Prostate gland (tissue), 2 donors: ENCODE measurements around the gene SBK2. TPM values are rescaled to one million over a fixed set of nuclear protein-coding genes. Genes with fewer than 3 reads are reported as not detected.
"Not testable (repeated sequence)": the region's sequence is repeated elsewhere in the genome, so short reads cannot be mapped to it uniquely, and the experiment has no call there.

Source experiments
- DNase-seq: peaks from one replicate; pipeline ENCODE4 v3.0.0-alpha.2; 2019; ENCODE audit warnings: low spot score
- H3K27ac ChIP-seq, 2 donors: fragments of 200-600 bp; sonication (generic); 2 replicates each; pipeline ENCODE4 v1.5.1; 2017 to 2019
- H3K27me3 ChIP-seq: fragments of 200-600 bp; sonication (generic); replicated peaks from 2 replicates; pipeline ENCODE4 v1.5.1; 2019; ENCODE audit not compliant: insufficient read depth
- H3K36me3 ChIP-seq, 2 donors: fragments of 200-600 bp; sonication (generic); 1 replicate in 1 of 2; 2 replicates in 1 of 2; pipeline versions ENCODE4 v1.5.1 to v1.8.1; 2017 to 2019
- H3K4me1 ChIP-seq: fragments of 200-600 bp; sonication (generic); replicated peaks from 2 replicates; pipeline ENCODE4 v1.5.1; 2019
- H3K4me3 ChIP-seq, 2 donors: fragments of 200-600 bp; sonication (generic); 2 replicates each; pipeline ENCODE4 v1.5.1; 2017 to 2019
- H3K9me3 ChIP-seq: fragments of 200-600 bp; sonication (generic); 2 replicates; pipeline ENCODE4 v1.5.1; 2017
- CTCF ChIP-seq, 4 experiments: fragments of 200-600 bp in 2 of 4; fragments of 450-650 bp in 2 of 4; sonication (generic) in 2 of 4; IDR thresholded peaks; 1 replicate in 3 of 4; 2 replicates in 1 of 4; pipeline ENCODE4 v1.5.1; 2016 to 2019; ENCODE audit warnings: antibody characterized with exemption in 4 of 4, mild to moderate bottlenecking in 2 of 4, moderate library complexity in 2 of 4
- POLR2A ChIP-seq: fragments of 450-650 bp; IDR thresholded peaks from one replicate; pipeline ENCODE4 v1.6.1; 2016; ENCODE audit warnings: antibody characterized with exemption, mild to moderate bottlenecking
- POLR2AphosphoS5 ChIP-seq: sonication (generic); formaldehyde crosslinking; IDR thresholded peaks from one replicate; pipeline ENCODE4 v1.6.1; 2017; ENCODE audit warnings: antibody characterized with exemption
- WGBS: methylation state at CpG from one replicate; pipeline ENCODE4 v1.1.5; 2018; 5-methylcytosine and 5-hydroxymethylcytosine counted together
- intact Hi-C: fragments of 100-400 bp; cut with DNase I; formaldehyde crosslinking; loops from one replicate; pipeline ENCODE4 v1.14.2; 2022
- total RNA-seq, 2 donors: library from RNA; depleted of rRNA; stranded (reverse); fragments of >200 nt; gene quantifications; one replicate each; pipeline ENCODE4 v1.1.0, GENCODE V29; 2016

The SBK2 gene
- total RNA-seq, 2 donors from 2014 or later = not detected

DNA sequence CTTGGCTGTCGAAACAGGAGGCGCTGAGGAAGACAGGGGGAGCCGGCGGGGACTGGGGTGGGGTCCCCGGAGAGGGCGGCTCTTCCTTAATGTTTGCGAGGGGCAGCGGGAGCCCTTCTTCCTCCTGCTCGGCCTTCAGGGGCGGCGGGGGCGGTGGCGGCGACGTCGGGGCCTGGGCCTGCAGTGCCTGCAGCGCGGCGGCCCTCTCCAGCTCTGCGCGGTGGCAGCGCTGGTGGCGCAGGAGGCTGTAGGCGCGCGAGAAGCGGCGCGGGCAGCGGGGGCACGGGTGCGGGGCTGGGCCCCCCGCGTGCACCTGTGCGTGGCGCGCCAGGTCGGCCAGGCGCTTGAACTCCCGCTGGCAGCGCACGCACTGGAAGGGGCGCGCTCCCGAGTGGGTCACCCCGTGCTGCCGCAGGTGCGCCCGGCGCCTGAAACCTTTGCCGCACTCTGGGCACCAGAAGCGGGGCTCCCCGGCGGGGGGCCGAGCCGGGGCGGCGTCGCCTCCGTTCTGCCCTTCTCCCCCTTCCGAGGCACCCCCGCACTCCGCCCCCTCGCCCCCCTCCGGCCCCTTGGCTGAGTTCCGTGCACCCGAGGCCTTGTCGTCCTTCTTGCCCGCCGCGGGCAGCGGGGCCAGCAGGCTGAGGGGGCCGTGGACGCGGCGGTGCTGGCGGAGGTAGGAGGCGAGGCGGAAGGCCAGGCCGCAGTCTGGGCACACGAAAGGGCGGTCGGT lies 41.3 kb upstream of the SBK2 start:
- Histone ChIP-seq H3K27ac (no peak overlapping the region), H3K4me3 (no peak overlapping the region), H3K36me3 (peaks cover 0 to 7% of the 10 kb centered on the region in 2 donors), H3K9me3 (no peaks in the 10 kb centered on the region), H3K27me3 (no peaks in the 10 kb centered on the region), H3K4me1 (peaks cover 14% of the 10 kb centered on the region)
- intact Hi-C loops = no loop called here
- no peak for TF ChIP-seq CTCF (IDR thresholded peaks at IDR 0.05)
- TF ChIP-seq POLR2A = no peak
- TF ChIP-seq POLR2AphosphoS5 = no peak
- WGBS = 93% methylated on average over 83 of the region's 83 CpGs
- no peak for DNase-seq

DNA sequence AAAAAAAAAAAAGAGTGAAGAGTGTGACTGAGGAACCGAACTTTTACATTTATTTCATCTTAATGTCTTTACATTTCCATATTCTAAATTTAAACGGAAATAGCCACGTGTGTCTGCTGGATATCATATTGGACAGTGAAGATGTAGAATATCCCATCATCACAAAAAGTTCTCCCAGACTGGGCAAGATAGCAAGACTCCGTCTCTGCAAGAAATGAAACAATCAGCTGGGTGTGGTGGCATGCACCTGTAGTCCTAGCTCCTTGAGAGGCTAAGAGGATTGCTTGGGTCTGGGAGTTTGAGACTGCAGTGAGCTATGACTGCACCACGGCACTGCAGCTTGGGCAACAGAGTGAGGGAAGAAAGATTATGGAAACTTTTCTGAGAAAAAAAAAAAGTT lies 39.8 kb upstream of the SBK2 start:
- no peak for TF ChIP-seq CTCF (IDR thresholded peaks at IDR 0.05)
- TF ChIP-seq POLR2A = no peak
- TF ChIP-seq POLR2AphosphoS5 = no peak
- Histone ChIP-seq H3K27ac (no peak overlapping the region), H3K9me3 (no peaks in the 10 kb centered on the region), H3K4me3 (no peak overlapping the region), H3K27me3 (no peaks in the 10 kb centered on the region), H3K36me3 (peaks cover 0 to 7% of the 10 kb centered on the region in 2 donors), H3K4me1 (peaks cover 13% of the 10 kb centered on the region)
- WGBS = 94% methylated on average over 5 of the region's 5 CpGs
- DNase-seq = no peak
- intact Hi-C loops = no loop called here

- H3K9me3 ChIP-seq, H3K4me1 ChIP-seq, H3K27me3 ChIP-seq, H3K36me3 ChIP-seq, intact Hi-C loops, DNase-seq, H3K4me3 ChIP-seq, H3K27ac ChIP-seq: not testable (repeated sequence)
- 93% methylated on average over 6 of the region's 6 CpGs for WGBS
Observed at GRCh38 chr19:55573929-55574328, 37.0 kb upstream of the SBK2 start.

- 82% methylated on average over 5 of the region's 5 CpGs for WGBS
Observed at GRCh38 chr19:55569477-55569876, 32.5 kb upstream of the SBK2 start.

DNA sequence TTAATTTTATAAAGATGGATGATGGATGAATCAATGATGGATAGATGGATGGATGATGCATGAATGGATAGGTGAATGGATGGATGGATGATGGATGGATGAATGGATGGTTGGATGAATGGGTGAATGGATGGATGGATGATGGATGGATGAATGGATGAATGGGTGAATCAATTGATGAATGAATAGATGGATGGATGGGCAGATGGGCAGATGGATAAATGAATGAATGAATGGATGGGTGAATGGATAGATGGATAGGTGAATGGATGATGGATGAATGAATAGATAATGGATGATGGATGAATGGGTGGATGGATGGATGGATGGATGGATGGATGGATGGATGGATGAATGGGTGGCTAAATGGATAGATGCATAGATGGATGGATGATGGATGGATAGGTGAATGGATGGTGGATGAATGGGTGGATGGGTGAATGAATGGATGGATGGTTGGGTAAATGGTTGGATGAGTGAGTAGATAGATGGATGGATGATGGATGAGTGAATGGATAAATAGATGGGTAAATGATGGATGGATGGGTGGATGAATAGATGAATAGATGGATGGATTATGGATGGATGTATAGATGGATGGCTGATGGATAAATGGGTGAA lies 30.9 kb upstream of the SBK2 start:
- H3K36me3 ChIP-seq = no peaks in the 10 kb centered on the region
- H3K4me3 ChIP-seq = no peak overlapping the region
- DNase-seq = no peak
- no peak overlapping the region for H3K27ac ChIP-seq
- H3K9me3 ChIP-seq = no peaks in the 10 kb centered on the region
- H3K27me3 ChIP-seq = no peaks in the 10 kb centered on the region
- TF ChIP-seq POLR2AphosphoS5 = no peak
- no peaks in the 10 kb centered on the region for H3K4me1 ChIP-seq
- intact Hi-C loops = no loop called here

More at GRCh38 chr19:55569477-55569876, 32.5 kb upstream of the SBK2 start:
- intact Hi-C loops, H3K27me3 ChIP-seq, H3K36me3 ChIP-seq, H3K9me3 ChIP-seq, DNase-seq, H3K4me3 ChIP-seq, H3K27ac ChIP-seq, H3K4me1 ChIP-seq: not testable (repeated sequence)

- no peak for DNase-seq
- Histone ChIP-seq H3K4me1 (no peaks in the 10 kb centered on the region), H3K27ac (no peak overlapping the region), H3K27me3 (no peaks in the 10 kb centered on the region), H3K36me3 (no peaks in the 10 kb centered on the region), H3K9me3 (no peaks in the 10 kb centered on the region), H3K4me3 (no peak overlapping the region)
- WGBS = 34% methylated on average over 9 of the region's 9 CpGs
- intact Hi-C loops = no loop called here
- TF ChIP-seq CTCF (IDR thresholded peaks at IDR 0.05) (no peak), POLR2AphosphoS5 (no peak), POLR2A (no peak)
Observed at GRCh38 chr19:55566823-55567222, 29.9 kb upstream of the SBK2 start.
